Esophagus squamous epithelium (tissue), 4 donors: Measurements from ENCODE around the gene TMEM26.

Source experiments
- POLR2A ChIP-seq, 4 donors: fragments of 450-650 bp; IDR thresholded peaks; one replicate each; pipeline ENCODE4 v1.6.1; 2017; ENCODE audit warnings: antibody characterized with exemption in 4 of 4, mild to moderate bottlenecking in 4 of 4, moderate library complexity in 3 of 4
- TF ChIP-seq, protein P1 (sequence below), 6 experiments: fragments of 450-650 bp in 4 of 6; fragments of 200-600 bp in 2 of 6; sonication (generic) in 2 of 6; IDR thresholded peaks; one replicate each; pipeline ENCODE4 v1.5.1; 2016 to 2019; ENCODE audit warnings: antibody characterized with exemption in 6 of 6, mild to moderate bottlenecking in 4 of 6, moderate library complexity in 4 of 6

DNA sequence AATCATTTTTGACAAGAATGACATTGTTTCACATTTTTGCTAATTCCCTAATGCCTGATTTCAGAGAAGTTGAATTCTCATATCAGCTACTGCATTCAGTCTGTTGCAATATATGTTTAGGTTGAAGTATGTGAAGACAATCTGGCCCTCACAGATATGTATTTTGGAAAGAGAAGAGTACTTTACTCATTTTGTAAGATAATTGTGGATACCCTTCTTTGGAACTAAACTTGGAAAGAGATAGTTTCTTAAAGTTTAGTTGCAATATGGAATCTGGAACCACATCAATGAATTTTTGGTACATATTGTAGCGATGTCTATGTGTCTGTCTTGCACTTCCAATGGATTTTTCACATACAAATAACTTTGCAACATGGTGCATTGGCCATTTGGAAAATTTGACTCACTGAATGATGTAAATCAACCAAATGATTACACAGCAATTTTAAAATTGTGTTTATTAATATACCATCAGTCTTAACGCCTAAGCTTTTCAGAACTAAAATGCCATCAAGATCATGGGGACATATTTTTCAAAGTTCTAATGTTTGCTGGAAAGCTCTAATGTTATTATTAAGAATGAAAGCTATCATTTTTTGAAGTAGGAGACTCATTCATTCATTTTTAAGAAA, 39.3 kb upstream of the TMEM26 start:
- TF ChIP-seq POLR2A (IDR thresholded peaks at IDR 0.05): no peak
- TF ChIP-seq, protein P1, sequence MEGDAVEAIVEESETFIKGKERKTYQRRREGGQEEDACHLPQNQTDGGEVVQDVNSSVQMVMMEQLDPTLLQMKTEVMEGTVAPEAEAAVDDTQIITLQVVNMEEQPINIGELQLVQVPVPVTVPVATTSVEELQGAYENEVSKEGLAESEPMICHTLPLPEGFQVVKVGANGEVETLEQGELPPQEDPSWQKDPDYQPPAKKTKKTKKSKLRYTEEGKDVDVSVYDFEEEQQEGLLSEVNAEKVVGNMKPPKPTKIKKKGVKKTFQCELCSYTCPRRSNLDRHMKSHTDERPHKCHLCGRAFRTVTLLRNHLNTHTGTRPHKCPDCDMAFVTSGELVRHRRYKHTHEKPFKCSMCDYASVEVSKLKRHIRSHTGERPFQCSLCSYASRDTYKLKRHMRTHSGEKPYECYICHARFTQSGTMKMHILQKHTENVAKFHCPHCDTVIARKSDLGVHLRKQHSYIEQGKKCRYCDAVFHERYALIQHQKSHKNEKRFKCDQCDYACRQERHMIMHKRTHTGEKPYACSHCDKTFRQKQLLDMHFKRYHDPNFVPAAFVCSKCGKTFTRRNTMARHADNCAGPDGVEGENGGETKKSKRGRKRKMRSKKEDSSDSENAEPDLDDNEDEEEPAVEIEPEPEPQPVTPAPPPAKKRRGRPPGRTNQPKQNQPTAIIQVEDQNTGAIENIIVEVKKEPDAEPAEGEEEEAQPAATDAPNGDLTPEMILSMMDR (IDR thresholded peaks at IDR 0.05): no peak
